ENCODE measurements around the gene LIFR. TPM values are rescaled to one million over a fixed set of nuclear protein-coding genes. Genes with fewer than 3 reads are reported as not detected.

Gene LIFR
- total RNA-seq, 2 donors from 2014 or later = 81.7 to 85.9 TPM

- Mint-ChIP-seq H3K4me3 (no peak overlapping the region), H3K27ac (no peak overlapping the region), H3K27me3 (ENCODE audit: insufficient read depth) (peaks cover 14% of the 10 kb centered on the region), H3K4me1 (peaks cover 18% of the 10 kb centered on the region), H3K9me3 (no peaks in the 10 kb centered on the region), H3K36me3 (ENCODE audit: low read depth) (no peaks in the 10 kb centered on the region)
- Histone ChIP-seq H3K4me3 (ENCODE audit: low read length) (no peak overlapping the region), H3K27ac (ENCODE audit: low read depth, low read length) (no peak overlapping the region), H3K27me3 (ENCODE audit: control insufficient read depth, insufficient read depth, low read length, poor library complexity, severe bottlenecking) (no peaks in the 10 kb centered on the region), H3K9ac (ENCODE audit: extremely low read depth, low read length, poor library complexity, severe bottlenecking) (no peak overlapping the region), H3K4me1 (ENCODE audit: control insufficient read depth, insufficient read depth, low read length) (peaks cover 3% of the 10 kb centered on the region), H3K9me3 (ENCODE audit: control insufficient read depth, low read length) (no peaks in the 10 kb centered on the region), H3K36me3 (ENCODE audit: control insufficient read depth, insufficient read depth, low read length) (no peaks in the 10 kb centered on the region)
- 84 to 92% methylated on average over 2 to 5 of the region's 5 CpGs for WGBS, 2 experiments (ENCODE audit: insufficient coverage in 1 of 2, insufficient read length in 1 of 2)
- no peak for DNase-seq
- no peak for TF ChIP-seq CTCF (conservative IDR thresholded peaks at IDR 0.05)
Measured at GRCh38 chr5:38562444-38563210, 6.2 kb upstream of the LIFR start.

GRCh38 chr5:38559428-38559827 is 3.0 kb upstream of the LIFR start:
- H3K27me3 Mint-ChIP-seq (ENCODE audit: insufficient read depth) = peaks cover 11% of the 10 kb centered on the region
- H3K9me3 Mint-ChIP-seq = no peaks in the 10 kb centered on the region
- no peaks in the 10 kb centered on the region for H3K36me3 Mint-ChIP-seq (ENCODE audit: low read depth)

GRCh38 chr5:38557792-38558191 is 1.3 kb upstream of the LIFR start:
- Histone ChIP-seq H3K9me3 (ENCODE audit: control insufficient read depth, low read length) (no peaks in the 10 kb centered on the region), H3K4me3 (ENCODE audit: low read length) (peak overlapping the region; percentile 98), H3K27me3 (ENCODE audit: control insufficient read depth, insufficient read depth, low read length, poor library complexity, severe bottlenecking) (no peaks in the 10 kb centered on the region), H3K4me1 (ENCODE audit: control insufficient read depth, insufficient read depth, low read length) (no peaks in the 10 kb centered on the region), H3K36me3 (ENCODE audit: control insufficient read depth, insufficient read depth, low read length) (no peaks in the 10 kb centered on the region), H3K27ac (ENCODE audit: low read depth, low read length) (no peak overlapping the region), H3K9ac (ENCODE audit: extremely low read depth, low read length, poor library complexity, severe bottlenecking) (peak overlapping the region; percentile 79)
- Mint-ChIP-seq H3K4me3 (peak overlapping the region; percentile 82), H3K27me3 (ENCODE audit: insufficient read depth) (peaks cover 7% of the 10 kb centered on the region), H3K4me1 (peaks cover 28% of the 10 kb centered on the region), H3K36me3 (ENCODE audit: low read depth) (no peaks in the 10 kb centered on the region), H3K9me3 (no peaks in the 10 kb centered on the region), H3K27ac (no peak overlapping the region)
- DNase-seq = no peak
- WGBS, 2 experiments (ENCODE audit: insufficient coverage in 1 of 2, insufficient read length in 1 of 2) = 80 to 89% methylated on average over 5 to 6 of the region's 6 CpGs
- no peak for TF ChIP-seq CTCF (conservative IDR thresholded peaks at IDR 0.05)

More at GRCh38 chr5:38559428-38559827, 3.0 kb upstream of the LIFR start:
- no peak for DNase-seq
- Mint-ChIP-seq H3K27ac (no peak overlapping the region), H3K4me3 (no peak overlapping the region), H3K4me1 (peaks cover 23% of the 10 kb centered on the region)
- TF ChIP-seq CTCF (conservative IDR thresholded peaks at IDR 0.05) = no peak
- peaks cover 3% of the 10 kb centered on the region for H3K4me1 ChIP-seq (ENCODE audit: control insufficient read depth, insufficient read depth, low read length)
- H3K9ac ChIP-seq (ENCODE audit: extremely low read depth, low read length, poor library complexity, severe bottlenecking) = no peak overlapping the region
- WGBS, 2 experiments (ENCODE audit: insufficient coverage in 1 of 2, insufficient read length in 1 of 2) = 92 to 96% methylated on average over 2 to 3 of the region's 3 CpGs
- no peaks in the 10 kb centered on the region for H3K9me3 ChIP-seq (ENCODE audit: control insufficient read depth, low read length)
- H3K27me3 ChIP-seq (ENCODE audit: control insufficient read depth, insufficient read depth, low read length, poor library complexity, severe bottlenecking) = no peaks in the 10 kb centered on the region
- H3K27ac ChIP-seq (ENCODE audit: low read depth, low read length) = no peak overlapping the region
- H3K4me3 ChIP-seq (ENCODE audit: low read length) = no peak overlapping the region
- no peaks in the 10 kb centered on the region for H3K36me3 ChIP-seq (ENCODE audit: control insufficient read depth, insufficient read depth, low read length)

Data from endodermal cell (in vitro differentiated cells).